Limb (tissue), 2 donors: ENCODE measurements around the gene GPR3.
"Not testable (repeated sequence)": the region's sequence is repeated elsewhere in the genome, so short reads cannot be mapped to it uniquely, and the experiment has no call there.

Source experiments
- DNase-seq, 2 donors: peaks; one replicate each; pipeline ENCODE4 v3.0.0-alpha.2; 2016; ENCODE audit errors: extremely low spot score in 2 of 2

The GPR3 gene

GRCh38 chr1:27377760-27378495 is 14.5 kb upstream of the GPR3 start:
- no peak for DNase-seq

- DNase-seq, result no peak
These were observed 12.8 kb upstream of the GPR3 start for GRCh38 chr1:27379564-27380122.

- no peak for DNase-seq
These were observed 12.2 kb upstream of the GPR3 start for GRCh38 chr1:27380224-27380623.

GRCh38 chr1:27380766-27381733 is 11.4 kb upstream of the GPR3 start:
- DNase-seq, result no peak

GRCh38 chr1:27381969-27382762 is 10.3 kb upstream of the GPR3 start:
- DNase-seq, result no peak

- DNase-seq, result peak in 1 of 2 donors; percentile 51
These were observed 9.3 kb upstream of the GPR3 start, which contains the start of gene CD164L2 for GRCh38 chr1:27383039-27383605. Gene CD164L2 (minus strand): TSS chr1:27383333. CDS start chr1:27383239, 94 bp downstream.

GRCh38 chr1:27383661-27384060 is 8.8 kb upstream of the GPR3 start:
- no peak for DNase-seq

- DNase-seq, result not testable (repeated sequence)
These were observed 7.6 kb upstream of the GPR3 start for GRCh38 chr1:27384797-27385196.

- DNase-seq, result peak in 1 of 2 donors; percentile 70
These were observed 4.0 kb upstream of the GPR3 start for GRCh38 chr1:27388337-27389005.

- DNase-seq, result peak in 1 of 2 donors; percentile 69
These were observed 819 bp upstream of the GPR3 start for GRCh38 chr1:27391511-27392095.

- peak in 1 of 2 donors; percentile 53 for DNase-seq
These were observed 585 bp downstream of the GPR3 start for GRCh38 chr1:27392778-27393635.

- no peak for DNase-seq
These were observed 1.3 kb downstream of the GPR3 start for GRCh38 chr1:27393641-27394281.

- no peak for DNase-seq
These were observed 1.8 kb downstream of the GPR3 start for GRCh38 chr1:27394282-27394658.

GRCh38 chr1:27394925-27395324 is 2.5 kb downstream of the GPR3 start:
- DNase-seq, result no peak

GRCh38 chr1:27395441-27396195 is 3.2 kb downstream of the GPR3 start:
- DNase-seq, result peak; percentile 77 to 88

- DNase-seq, result no peak
These were observed 4.7 kb downstream of the GPR3 start for GRCh38 chr1:27397110-27397509.

GRCh38 chr1:27397749-27398148 is 5.3 kb downstream of the GPR3 start:
- no peak for DNase-seq
